NCI-H82 treated with DMSO at 0.1 percent for 48 hours (cell line): Measurements from ENCODE around the gene TXLNA.

Experiments used
- DNase-seq: peaks from one replicate; lab custom pipeline; 2025; ENCODE audit not compliant: unreplicated experiment; lab: John Stamatoyannopoulos, UW

The TXLNA gene

GRCh38 chr1:32182060-32182459, 2.6 kb downstream of the TXLNA start:
- no peak for DNase-seq

- DNase-seq = no peak
These were observed 5.2 kb downstream of the TXLNA start for GRCh38 chr1:32184650-32185049.

GRCh38 chr1:32186077-32186476, 6.6 kb downstream of the TXLNA start:
- DNase-seq = no peak

GRCh38 chr1:32186491-32186890, 7.0 kb downstream of the TXLNA start:
- no peak for DNase-seq

- DNase-seq = no peak
These were observed 8.4 kb downstream of the TXLNA start for GRCh38 chr1:32187850-32188249.

GRCh38 chr1:32192220-32192948, 12.9 kb downstream of the TXLNA start:
- DNase-seq = no peak

- no peak for DNase-seq
These were observed 15.5 kb downstream of the TXLNA start for GRCh38 chr1:32194984-32195383.

GRCh38 chr1:32195531-32195930, 16.1 kb downstream of the TXLNA start:
- no peak for DNase-seq

GRCh38 chr1:32195972-32196823, 16.7 kb downstream of the TXLNA start:
- no peak for DNase-seq

- DNase-seq = no peak
These were observed 17.6 kb downstream of the TXLNA start for GRCh38 chr1:32197074-32197473.

- DNase-seq = no peak
These were observed 18.4 kb downstream of the TXLNA start for GRCh38 chr1:32197837-32198236.

- no peak for DNase-seq
These were observed 19.0 kb downstream of the TXLNA start for GRCh38 chr1:32198237-32199042.

GRCh38 chr1:32199043-32199716, 19.7 kb downstream of the TXLNA start:
- no peak for DNase-seq

GRCh38 chr1:32199717-32200072, 20.2 kb downstream of the TXLNA start:
- no peak for DNase-seq

- peak; percentile 50 for DNase-seq
These were observed 20.9 kb downstream of the TXLNA start, which contains the start of gene CCDC28B for GRCh38 chr1:32200226-32201010. CCDC28B (plus strand) TSS chr1:32200595; CDS start chr1:32201936, 1,341 bp downstream.

GRCh38 chr1:32201011-32201855, 21.8 kb downstream of the TXLNA start:
- peak; percentile 48 for DNase-seq

GRCh38 chr1:32204943-32205361, 25.5 kb downstream of the TXLNA start:
- DNase-seq = no peak

GRCh38 chr1:32205401-32206370, 26.2 kb downstream of the TXLNA start, which contains the start of gene IQCC:
IQCC (plus strand) TSS chr1:32205671; CDS start chr1:32205682, 11 bp downstream.
- DNase-seq = peak; percentile 49
